ENCODE measurements around the gene AP1G2. TPM values are rescaled to one million over a fixed set of nuclear protein-coding genes. Genes with fewer than 3 reads are reported as not detected.

Gene AP1G2
- polyA plus RNA-seq, 1 of the 3 experiments (the other 2 are of a cell fraction) = 88.3 TPM

GRCh38 chr14:23603103-23603502 lies 35.5 kb upstream of the AP1G2 start (continued):
- TF ChIP-seq REST (IDR thresholded peaks at IDR 0.05; ENCODE audit: low read depth, low read length) (no peak), FOSL2 (IDR thresholded peaks at IDR 0.05; ENCODE audit: borderline replicate concordance, low read depth) (no peak), TAF1 (IDR thresholded peaks at IDR 0.05; ENCODE audit: borderline replicate concordance, low read depth, low read length) (no peak), GABPA (IDR thresholded peaks at IDR 0.05; ENCODE audit: low read depth) (no peak), NRF1 (IDR thresholded peaks at IDR 0.05; ENCODE audit: low read depth, low read length) (no peak), CHD2 (IDR thresholded peaks at IDR 0.05; ENCODE audit: low read length, partially characterized antibody) (no peak), GATA2 (CRISPR knock-in tag; IDR thresholded peaks at IDR 0.05) (no peak), TCF12 (IDR thresholded peaks at IDR 0.05) (no peak), IRF3 (IDR thresholded peaks at IDR 0.05; ENCODE audit: low read depth, low read length) (no peak)

- ChIA-PET POLR2A (no interaction called here), CTCF (interaction anchor here (0.9 to 2.5 kb wide), 4 partner anchors 13 to 308 kb away, joined by 3 to 9 read pairs (median 4); no protein-coding TSS in a partner anchor)
- Histone ChIP-seq H3K9me3 (no peaks in the 10 kb centered on the region), H3K9me2 (no peaks in the 10 kb centered on the region), H3K36me3 (replicated peaks in 1 of 2; ENCODE audit: control insufficient read depth in 1 of 2, insufficient read depth in 2 of 2, low read length in 1 of 2) (no peaks in the 10 kb centered on the region), H3F3A (replicated peaks; ENCODE audit: insufficient read depth) (no peaks in the 10 kb centered on the region), H3K4me3 (ENCODE audit: low read depth in 2 of 2, low read length in 1 of 2) (no peak overlapping the region), H3K27ac (ENCODE audit: low read depth in 2 of 2, low read length in 1 of 2) (no peak overlapping the region), H3K4me2 (0 out of 2 replicates have a peak overlapping the region, but pooled peaks have one; percentile 23), H3K79me2 (ENCODE audit: insufficient read depth) (no peaks in the 10 kb centered on the region), H3K9ac (no peak overlapping the region), H4K20me1 (ENCODE audit: insufficient read depth) (no peaks in the 10 kb centered on the region; the same call in 1 of the 2 replicates), H3K27me3 (ENCODE audit: insufficient read depth) (no peaks in the 10 kb centered on the region; the same call in 1 of the 2 replicates), H3K4me1 (ENCODE audit: control insufficient read depth in 1 of 2, insufficient read depth in 2 of 2, low read depth in 1 of 2, low read length in 1 of 2) (no peaks in the 10 kb centered on the region), H2AFZ (ENCODE audit: low read depth) (no peak overlapping the region)
- 38% methylated on average over 12 of the region's 12 CpGs for WGBS (ENCODE audit: low lambda C conversion rate)
- DNase-seq = no peak
- TF ChIP-seq ELF1 (IDR thresholded peaks at IDR 0.05) = no peak
- no peak for TF ChIP-seq RCOR1 (IDR thresholded peaks at IDR 0.05; ENCODE audit: low read length)
- no peak for TF ChIP-seq USF1 (IDR thresholded peaks at IDR 0.05; ENCODE audit: borderline replicate concordance, low read depth)
- TF ChIP-seq MXI1 (IDR thresholded peaks at IDR 0.05; ENCODE audit: low read depth, low read length) = no peak
- no peak for TF ChIP-seq RXRA (IDR thresholded peaks at IDR 0.05; ENCODE audit: borderline replicate concordance, low read depth)
- no peak for TF ChIP-seq TAF1 (IDR thresholded peaks at IDR 0.05; ENCODE audit: borderline replicate concordance, low read depth, low read length)
- no peak for TF ChIP-seq MAX (IDR thresholded peaks at IDR 0.05; ENCODE audit: low read depth)
- no peak for TF ChIP-seq FOXM1 (IDR thresholded peaks at IDR 0.05; ENCODE audit: low read depth)
- no peak for TF ChIP-seq CTCF (IDR thresholded peaks at IDR 0.05)
- TF ChIP-seq USF2 (IDR thresholded peaks at IDR 0.05; ENCODE audit: borderline replicate concordance, low read depth, low read length) = no peak
- no peak for TF ChIP-seq PBX3 (IDR thresholded peaks at IDR 0.05)
- no peak for TF ChIP-seq JUND (IDR thresholded peaks at IDR 0.05)
- TF ChIP-seq FOXJ3 (CRISPR knock-in tag; IDR thresholded peaks at IDR 0.05) = no peak
Observed at GRCh38 chr14:23602181-23603095, 34.8 kb upstream of the AP1G2 start.
